GM18870 (cell line): Measurements from ENCODE around the gene PATE1.
"Not testable (repeated sequence)": the region's sequence is repeated elsewhere in the genome, so short reads cannot be mapped to it uniquely, and the experiment has no call there.

ENCODE experiments used
- ATAC-seq: cut with Tn5 transposase; IDR thresholded peaks from one replicate; pipeline ENCODE4 v1.9.1; 2021; ENCODE audit warnings: moderate library complexity; ENCODE audit not compliant: unreplicated experiment

Gene PATE1

GRCh38 chr11:125745979-125746378, at the start of gene PATE1:
Gene PATE1 (plus strand): TSS chr11:125746279. CDS start chr11:125746305, 26 bp downstream.
- ATAC-seq: no peak

GRCh38 chr11:125701018-125701610, 45.0 kb upstream of the PATE1 start:
- ATAC-seq: no peak

- no peak for ATAC-seq
Measured at GRCh38 chr11:125701858-125702621, 44.0 kb upstream of the PATE1 start.

- not testable (repeated sequence) for ATAC-seq
Measured at GRCh38 chr11:125704686-125705085, 41.4 kb upstream of the PATE1 start.

- ATAC-seq: no peak
Measured at GRCh38 chr11:125720781-125721180, 25.3 kb upstream of the PATE1 start.

- ATAC-seq: no peak
Measured at GRCh38 chr11:125724125-125724524, 22.0 kb upstream of the PATE1 start.

GRCh38 chr11:125728969-125729368, 17.1 kb upstream of the PATE1 start:
- ATAC-seq: no peak

GRCh38 chr11:125740617-125741016, 5.5 kb upstream of the PATE1 start:
- ATAC-seq: no peak

GRCh38 chr11:125743681-125744080, 2.4 kb upstream of the PATE1 start:
- no peak for ATAC-seq

GRCh38 chr11:125750629-125751028, 4.5 kb downstream of the PATE1 start:
- no peak for ATAC-seq

GRCh38 chr11:125756050-125756449, 10.0 kb downstream of the PATE1 start:
- ATAC-seq: no peak

- ATAC-seq: no peak
Measured at GRCh38 chr11:125762445-125762844, 16.4 kb downstream of the PATE1 start.

GRCh38 chr11:125763483-125763882, 17.4 kb downstream of the PATE1 start:
- ATAC-seq: no peak

- ATAC-seq: no peak
Measured at GRCh38 chr11:125766251-125766650, 20.2 kb downstream of the PATE1 start.

GRCh38 chr11:125768336-125769046, 22.4 kb downstream of the PATE1 start:
- ATAC-seq: no peak

GRCh38 chr11:125770583-125770982, 24.5 kb downstream of the PATE1 start:
- ATAC-seq: no peak

GRCh38 chr11:125772834-125773505, 26.9 kb downstream of the PATE1 start:
- no peak for ATAC-seq

GRCh38 chr11:125773516-125773915, 27.4 kb downstream of the PATE1 start:
- ATAC-seq: no peak

- ATAC-seq: no peak
Measured at GRCh38 chr11:125777309-125777708, 31.2 kb downstream of the PATE1 start.

- ATAC-seq: no peak
Measured at GRCh38 chr11:125778728-125779127, 32.6 kb downstream of the PATE1 start, which contains the start of gene PATE2. Gene PATE2 (minus strand): TSS chr11:125778828. CDS start chr11:125778773, 55 bp downstream.

- ATAC-seq: no peak
Measured at GRCh38 chr11:125784678-125785077, 38.6 kb downstream of the PATE1 start.
